Retinal pigment epithelial cell (primary cell): ENCODE results near the gene RBMS3.

Source experiments
- DNase-seq: peaks from one replicate; pipeline ENCODE4 v3.0.0-alpha.2; 2010; ENCODE audit warnings: low read depth
- H3K4me3 ChIP-seq: 2 replicates; pipeline ENCODE4 v1.5.1; 2011; ENCODE audit warnings: mild to moderate bottlenecking, low read length, control low read depth, moderate library complexity
- CTCF ChIP-seq: conservative IDR thresholded peaks from 2 replicates; pipeline ENCODE4 v1.5.1; 2011; ENCODE audit warnings: low read depth, low read length, control low read depth, inconsistent platforms

The RBMS3 gene

GRCh38 chr3:29261119-29261518 lies 19.8 kb upstream of the RBMS3 start:
- H3K4me3 ChIP-seq = no peak overlapping the region
- no peak for DNase-seq
- no peak for TF ChIP-seq CTCF

DNA sequence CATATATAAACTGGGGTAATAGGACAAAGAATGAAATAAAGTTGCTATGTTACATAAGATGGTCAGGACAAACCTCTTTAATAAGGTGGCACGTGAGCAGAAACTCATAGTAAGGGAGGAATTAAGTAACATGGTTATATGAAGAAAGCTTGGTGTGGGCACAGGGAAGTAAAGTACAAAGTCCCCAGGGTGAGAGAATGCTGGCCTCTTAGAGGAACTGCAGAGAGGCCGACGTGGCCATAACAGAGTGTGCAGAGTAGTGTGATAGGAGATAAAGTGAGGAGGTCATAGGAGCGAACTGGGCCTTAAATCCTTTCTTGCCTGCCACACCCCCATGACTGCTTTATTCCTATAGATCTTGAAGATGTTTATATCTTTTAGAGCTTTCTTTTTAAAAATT lies 17.4 kb upstream of the RBMS3 start:
- DNase-seq = no peak

GRCh38 chr3:29265509-29266072 lies 15.3 kb upstream of the RBMS3 start:
- DNase-seq = no peak
- no peak for TF ChIP-seq CTCF
- no peak overlapping the region for H3K4me3 ChIP-seq

More for the DNA sequence above, 17.4 kb upstream of the RBMS3 start:
- no peak for TF ChIP-seq CTCF
- no peak overlapping the region for H3K4me3 ChIP-seq

DNA sequence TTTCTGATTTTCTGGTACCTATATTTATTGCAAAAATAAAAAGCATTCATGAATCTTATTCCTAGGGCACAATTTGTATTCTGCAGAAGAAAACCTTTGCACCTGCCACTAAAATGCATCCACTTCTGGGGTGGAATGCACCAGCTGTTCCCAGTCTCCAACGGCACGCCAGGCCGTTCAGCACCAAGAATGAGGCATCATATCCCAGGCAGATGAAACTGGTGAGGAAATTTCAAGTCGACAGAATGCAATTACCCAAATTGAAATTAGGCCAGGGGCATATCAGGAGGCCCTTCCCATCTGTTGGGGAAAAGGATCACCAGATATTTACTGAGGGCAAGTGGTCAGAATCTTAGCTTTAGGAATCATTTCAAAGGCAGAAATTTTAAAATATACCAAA lies 13.6 kb upstream of the RBMS3 start:
- H3K4me3 ChIP-seq = no peak overlapping the region
- DNase-seq = no peak
- no peak for TF ChIP-seq CTCF

- no peak for DNase-seq
- H3K4me3 ChIP-seq = no peak overlapping the region
- no peak for TF ChIP-seq CTCF
Measured at GRCh38 chr3:29268651-29269050, 12.2 kb upstream of the RBMS3 start.

DNA sequence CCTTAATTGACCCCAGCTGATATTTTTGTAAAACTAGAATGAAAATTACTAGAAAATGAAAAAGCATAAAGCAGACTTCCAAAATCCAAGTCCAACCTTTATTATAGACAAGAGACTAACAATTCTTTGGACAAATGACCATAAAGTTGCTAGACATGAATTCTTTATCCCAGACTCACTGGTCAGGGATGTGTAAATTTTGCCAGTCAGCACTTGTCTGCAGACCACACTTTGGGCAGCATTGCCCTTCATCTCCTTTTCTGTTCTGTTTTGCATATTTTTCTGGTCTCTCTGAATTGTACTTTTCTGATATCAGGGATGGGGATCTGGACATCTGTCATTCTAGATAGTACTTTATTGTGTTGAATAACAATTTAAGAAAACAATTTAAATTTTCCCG lies 10.1 kb upstream of the RBMS3 start:
- no peak overlapping the region for H3K4me3 ChIP-seq
- DNase-seq = no peak
- TF ChIP-seq CTCF = no peak

GRCh38 chr3:29271475-29271874 lies 9.4 kb upstream of the RBMS3 start:
- H3K4me3 ChIP-seq = no peak overlapping the region
- DNase-seq = no peak
- no peak for TF ChIP-seq CTCF
